OCI-LY1 (cell line): ENCODE results near the gene TMEM213.

ENCODE experiments used
- H2AFZ ChIP-seq: fragments of 200-600 bp; sonication (generic), shearing (Covaris generic); 2 replicates; pipeline ENCODE4 v1.6.0; 2014; ENCODE audit warnings: antibody characterized with exemption, mild to moderate bottlenecking, low read length
- H3F3A ChIP-seq: fragments of 200-600 bp; sonication (generic), shearing (Covaris generic); 2 replicates; pipeline ENCODE4 v1.6.0; 2014; ENCODE audit warnings: mild to moderate bottlenecking, antibody characterized with exemption, low read length, moderate library complexity; ENCODE audit not compliant: insufficient read depth
- H3K27ac ChIP-seq: fragments of 200-600 bp; sonication (generic); 2 replicates; pipeline ENCODE4 v1.5.1; 2014; ENCODE audit warnings: low read length, mixed run types, mild to moderate bottlenecking, low read depth; ENCODE audit not compliant: poor library complexity, severe bottlenecking
- H3K27me3 ChIP-seq: fragments of 200-600 bp; sonication (generic); 2 replicates; pipeline ENCODE4 v1.6.0; 2014; ENCODE audit warnings: antibody characterized with exemption, mild to moderate bottlenecking, low read length, moderate library complexity; ENCODE audit not compliant: insufficient read depth
- H3K36me3 ChIP-seq: fragments of 200-600 bp; sonication (generic); 2 replicates; pipeline ENCODE4 v1.6.1; 2014; ENCODE audit warnings: mild to moderate bottlenecking, antibody characterized with exemption, low read length, moderate library complexity, mixed read lengths; ENCODE audit not compliant: insufficient read depth
- H3K4me1 ChIP-seq: fragments of 200-600 bp; sonication (generic); 2 replicates; pipeline ENCODE4 v1.5.1; 2014; ENCODE audit warnings: mild to moderate bottlenecking, low read length, moderate library complexity; ENCODE audit not compliant: insufficient read depth, severe bottlenecking
- H3K4me2 ChIP-seq: fragments of 200-600 bp; sonication (generic), shearing (Covaris generic); 2 replicates; pipeline ENCODE4 v1.6.1; 2014; ENCODE audit warnings: low read length
- H3K4me3 ChIP-seq: fragments of 200-600 bp; sonication (generic); 2 replicates; pipeline ENCODE4 v1.5.1; 2014; ENCODE audit warnings: low read length, low read depth, mild to moderate bottlenecking, mixed read lengths; ENCODE audit not compliant: poor library complexity, severe bottlenecking
- H3K79me2 ChIP-seq: fragments of 200-600 bp; shearing (Covaris generic); 2 replicates; pipeline ENCODE4 v1.6.1; 2016; ENCODE audit warnings: mixed run types, low read length, mixed read lengths; ENCODE audit not compliant: insufficient read depth
- H3K9ac ChIP-seq: fragments of 200-600 bp; sonication (generic), shearing (Covaris generic); 2 replicates; pipeline ENCODE4 v1.6.1; 2014; ENCODE audit warnings: mild to moderate bottlenecking, low read length, mixed read lengths
- H3K9me2 ChIP-seq: fragments of 200-600 bp; sonication (generic), shearing (Covaris generic); 2 replicates; pipeline ENCODE4 v1.6.1; 2014; ENCODE audit warnings: low read depth, mild to moderate bottlenecking, low read length, mixed read lengths
- H3K9me3 ChIP-seq: fragments of 200-600 bp; shearing (Covaris generic); 2 replicates; pipeline ENCODE4 v1.6.1; 2014; ENCODE audit warnings: low read length, mixed read lengths
- H4K20me1 ChIP-seq: fragments of 200-600 bp; sonication (generic), shearing (Covaris generic); 2 replicates; pipeline ENCODE4 v1.6.0; 2016; ENCODE audit warnings: mild to moderate bottlenecking, low read length; ENCODE audit not compliant: insufficient read depth
- CTCF ChIP-seq: fragments of 200-600 bp; sonication (generic), shearing (Covaris generic); IDR thresholded peaks from 2 replicates; pipeline ENCODE4 v1.5.1; 2017; ENCODE audit warnings: mild to moderate bottlenecking, antibody characterized with exemption, low read length, moderate library complexity, mixed read lengths
- EZH2 ChIP-seq: fragments of 200-600 bp; sonication (generic), shearing (Covaris generic); IDR thresholded peaks from 2 replicates; pipeline ENCODE4 v1.8.0; 2017; ENCODE audit warnings: borderline replicate concordance, mixed run types, mild to moderate bottlenecking, antibody characterized with exemption, low read length, moderate library complexity, mixed read lengths

The TMEM213 gene

DNA sequence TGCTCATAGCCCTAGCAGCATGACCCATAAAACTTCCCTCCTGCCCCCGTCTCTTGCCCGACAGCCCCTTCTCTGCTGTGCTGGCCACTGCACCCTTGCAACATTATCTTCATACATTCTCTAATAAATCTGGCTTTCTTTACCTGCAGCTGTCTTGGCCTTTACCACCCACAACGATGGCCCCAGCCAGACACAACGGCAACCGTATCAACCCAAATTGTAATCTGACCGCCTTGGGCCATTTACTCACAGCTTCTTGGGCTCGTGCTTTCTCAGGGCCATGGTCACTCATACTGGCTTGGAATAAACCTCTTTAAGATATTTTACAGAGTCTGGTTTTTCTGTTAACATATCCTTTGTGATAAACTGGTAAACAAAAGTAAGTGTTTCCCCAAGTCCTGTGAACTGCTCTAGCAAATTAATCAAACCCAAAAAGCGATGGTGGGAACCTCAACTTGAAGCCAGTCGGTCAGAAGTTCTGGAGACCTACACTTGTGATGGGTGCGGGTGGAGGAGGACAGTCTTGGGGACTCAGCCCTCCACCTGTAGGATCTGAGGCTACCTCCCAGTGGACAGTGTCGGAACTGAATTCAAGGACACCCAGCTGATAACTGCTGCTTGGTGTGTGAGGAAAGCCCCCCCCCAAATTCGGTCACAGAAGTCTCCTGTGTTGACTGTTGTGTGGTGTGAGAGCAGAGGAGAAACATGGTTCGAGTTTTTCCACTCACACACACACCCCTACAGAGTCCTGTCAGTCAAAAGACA is 87.8 kb downstream of the TMEM213 start:
- Histone ChIP-seq H3K79me2 (no peaks in the 10 kb centered on the region), H3K4me2 (no peak overlapping the region), H3K9me3 (no peaks in the 10 kb centered on the region), H3K9ac (no peak overlapping the region), H3K36me3 (no peaks in the 10 kb centered on the region), H3F3A (no peaks in the 10 kb centered on the region), H2AFZ (no peak overlapping the region), H3K4me1 (no peaks in the 10 kb centered on the region), H3K27ac (no peak overlapping the region), H3K9me2 (no peaks in the 10 kb centered on the region), H3K4me3 (no peak overlapping the region), H4K20me1 (no peaks in the 10 kb centered on the region), H3K27me3 (no peaks in the 10 kb centered on the region; the same call in 1 of the 2 replicates)
- TF ChIP-seq CTCF = no peak
- TF ChIP-seq EZH2 = no peak

- H3K9me2 ChIP-seq = no peaks in the 10 kb centered on the region
- TF ChIP-seq CTCF = peak; percentile 83
- TF ChIP-seq EZH2 = no peak
- no peak overlapping the region for H3K4me2 ChIP-seq
- H3K9me3 ChIP-seq = no peaks in the 10 kb centered on the region
- H3K36me3 ChIP-seq = no peaks in the 10 kb centered on the region
- no peaks in the 10 kb centered on the region for H3K4me1 ChIP-seq
- H3K9ac ChIP-seq = no peak overlapping the region
- H2AFZ ChIP-seq = no peak overlapping the region
- no peaks in the 10 kb centered on the region for H3K79me2 ChIP-seq
- H3K27me3 ChIP-seq = no peaks in the 10 kb centered on the region; the same call in 1 of the 2 replicates
- no peaks in the 10 kb centered on the region for H4K20me1 ChIP-seq
- H3K4me3 ChIP-seq = no peak overlapping the region
- H3K27ac ChIP-seq = no peak overlapping the region
- H3F3A ChIP-seq = no peaks in the 10 kb centered on the region
These were observed 88.7 kb downstream of the TMEM213 start for GRCh38 chr7:138886501-138886917.

- H3K4me2 ChIP-seq = no peak overlapping the region
These were observed 89.4 kb downstream of the TMEM213 start for GRCh38 chr7:138887085-138887710.

More at GRCh38 chr7:138887085-138887710, 89.4 kb downstream of the TMEM213 start:
- Histone ChIP-seq H3K4me3 (no peak overlapping the region), H3K9me2 (no peaks in the 10 kb centered on the region), H3K36me3 (no peaks in the 10 kb centered on the region), H3K79me2 (no peaks in the 10 kb centered on the region), H3K9ac (no peak overlapping the region), H3K4me1 (no peaks in the 10 kb centered on the region), H3F3A (no peaks in the 10 kb centered on the region), H2AFZ (no peak overlapping the region), H3K27ac (no peak overlapping the region), H3K9me3 (no peaks in the 10 kb centered on the region), H3K27me3 (no peaks in the 10 kb centered on the region; the same call in 1 of the 2 replicates), H4K20me1 (no peaks in the 10 kb centered on the region)
- TF ChIP-seq EZH2 (no peak), CTCF (no peak)
